ENCODE measurements around the gene C5AR1.
"Not testable (repeated sequence)": the region's sequence is repeated elsewhere in the genome, so short reads cannot be mapped to it uniquely, and the experiment has no call there.

C5AR1 gene

DNA sequence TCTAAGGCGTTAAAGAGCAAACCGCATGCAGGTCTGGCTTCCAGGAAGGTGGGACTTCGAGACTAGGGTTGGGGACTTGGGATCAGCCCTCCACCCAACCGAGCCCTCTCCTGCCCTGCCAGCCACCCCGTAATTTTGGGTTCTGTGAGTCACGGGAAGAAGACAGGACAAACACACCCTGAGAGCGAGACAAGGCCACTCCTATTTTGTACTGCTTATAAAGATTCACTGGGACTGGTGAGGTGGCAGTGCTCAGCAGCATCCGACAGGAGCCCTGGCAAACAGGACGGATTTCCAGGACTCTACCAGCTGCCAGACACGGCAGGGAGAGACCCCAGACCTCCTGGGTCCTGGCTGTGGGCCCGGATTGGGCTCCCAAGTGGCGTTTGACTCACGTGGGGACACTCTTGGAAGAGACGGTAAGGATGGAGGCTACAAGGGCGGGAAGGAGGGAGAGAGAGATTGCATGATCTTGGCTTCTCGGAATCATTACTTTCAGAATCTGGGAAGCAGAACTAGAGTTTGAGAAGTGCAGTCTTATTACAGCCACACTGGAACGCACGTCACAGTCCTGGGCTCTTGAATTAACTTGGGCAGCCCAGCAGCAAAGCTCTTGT lies 22.4 kb downstream of the C5AR1 start, which contains the start of gene C5AR2:
Gene C5AR2 (plus strand): TSS at position 245 of the 617 bp plus-strand sequence. CDS start 8,625 bp downstream, outside the sequence.
- no peak for DNase-seq (ENCODE audit: low read depth)

DNA sequence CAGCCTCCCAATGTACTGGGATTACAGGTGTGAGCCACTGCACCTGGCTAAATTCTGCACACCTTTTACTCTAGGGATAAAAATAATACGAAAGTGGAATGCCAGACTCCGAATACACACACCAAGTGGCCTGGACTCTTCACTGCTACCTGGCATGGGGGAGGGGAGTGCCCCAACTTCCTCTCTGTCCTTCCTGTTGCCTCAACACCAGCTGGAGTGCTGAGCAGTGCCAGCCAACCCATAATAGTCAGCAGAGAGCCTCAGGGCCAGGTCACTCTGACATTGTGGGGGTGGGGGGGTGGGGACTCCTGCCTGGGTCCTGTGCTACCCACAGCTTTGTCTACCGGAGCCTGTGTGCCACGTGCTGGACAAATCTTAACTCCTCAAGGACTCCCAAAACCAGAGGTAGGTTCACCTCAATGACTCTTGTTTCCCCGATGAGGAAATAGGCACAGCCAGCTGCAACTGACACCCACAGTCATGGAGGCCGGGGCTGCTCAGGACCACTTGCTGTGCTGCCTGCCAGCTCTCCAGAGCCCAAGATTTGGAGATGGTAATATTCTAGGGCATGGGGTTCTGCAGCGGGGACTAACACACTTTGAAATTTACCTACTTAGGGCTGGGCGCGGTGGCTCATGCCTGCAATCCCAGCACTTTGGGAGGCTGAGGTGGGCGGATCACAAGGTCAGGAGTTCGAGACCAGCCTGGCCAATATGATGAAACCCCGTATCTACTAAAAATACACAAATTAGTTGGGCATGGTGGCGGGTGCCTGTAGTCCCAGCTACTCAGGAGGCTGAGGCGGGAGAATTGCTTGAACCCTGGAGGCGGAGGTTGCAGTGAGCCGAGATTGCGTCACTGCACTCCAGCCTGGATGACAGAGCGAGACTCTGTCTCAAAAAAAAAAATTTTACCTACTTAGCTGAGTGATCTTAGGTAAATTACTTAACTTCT lies 27.4 kb downstream of the C5AR1 start:
- not testable (repeated sequence) for DNase-seq (ENCODE audit: low read depth)

DNA sequence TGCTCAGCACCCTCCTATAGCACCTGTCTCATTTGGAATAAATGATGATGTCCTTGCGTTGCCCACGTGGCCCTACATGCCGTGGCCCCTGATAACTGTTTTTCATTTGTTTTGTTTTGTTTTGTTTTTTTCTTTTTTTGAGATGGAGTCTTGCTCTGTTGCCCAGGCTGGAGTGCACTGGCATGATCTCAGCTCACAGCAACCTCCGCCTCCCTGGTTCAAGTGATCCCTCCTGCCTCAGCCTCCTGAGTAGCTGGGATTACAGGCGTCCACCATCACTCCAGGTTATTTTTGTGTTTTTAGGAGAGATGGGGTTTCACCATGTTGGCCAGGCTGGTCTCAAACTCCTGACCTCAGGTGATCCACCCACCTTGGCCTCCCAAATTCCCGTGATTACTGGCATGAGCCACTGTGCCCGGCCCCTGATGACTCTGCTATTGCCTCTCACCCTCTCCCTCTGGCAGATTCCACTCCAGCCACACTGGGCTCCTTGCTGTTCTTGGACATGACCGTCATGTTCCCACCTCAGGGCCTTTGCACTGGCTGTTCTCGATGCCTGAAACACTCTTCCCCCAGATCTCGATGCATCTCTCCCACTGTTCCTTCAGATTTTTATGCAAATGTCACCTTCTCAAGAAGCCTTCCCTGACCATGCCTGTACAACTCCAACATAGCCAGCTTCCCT lies 29.7 kb downstream of the C5AR1 start:
- DNase-seq (ENCODE audit: low read depth) = no peak

DNA sequence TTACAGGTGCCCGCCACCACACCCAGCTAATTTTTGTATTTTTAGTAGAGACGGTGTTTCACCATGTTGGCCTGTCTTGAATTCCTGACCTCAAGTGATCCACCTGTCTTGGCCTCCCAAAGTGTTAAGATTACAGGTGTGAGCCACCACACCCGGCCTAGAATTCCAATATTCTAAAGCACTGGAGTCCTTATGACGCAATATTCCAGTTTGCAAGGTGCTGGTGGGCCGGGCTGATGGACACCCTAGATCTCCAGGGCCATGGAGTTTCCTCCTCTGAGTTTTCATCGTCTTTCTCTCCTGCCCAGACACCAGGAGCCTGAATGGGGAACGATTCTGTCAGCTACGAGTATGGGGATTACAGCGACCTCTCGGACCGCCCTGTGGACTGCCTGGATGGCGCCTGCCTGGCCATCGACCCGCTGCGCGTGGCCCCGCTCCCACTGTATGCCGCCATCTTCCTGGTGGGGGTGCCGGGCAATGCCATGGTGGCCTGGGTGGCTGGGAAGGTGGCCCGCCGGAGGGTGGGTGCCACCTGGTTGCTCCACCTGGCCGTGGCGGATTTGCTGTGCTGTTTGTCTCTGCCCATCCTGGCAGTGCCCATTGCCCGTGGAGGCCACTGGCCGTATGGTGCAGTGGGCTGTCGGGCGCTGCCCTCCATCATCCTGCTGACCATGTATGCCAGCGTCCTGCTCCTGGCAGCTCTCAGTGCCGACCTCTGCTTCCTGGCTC lies 31.0 kb downstream of the C5AR1 start:
- DNase-seq (ENCODE audit: low read depth) = no peak

DNA sequence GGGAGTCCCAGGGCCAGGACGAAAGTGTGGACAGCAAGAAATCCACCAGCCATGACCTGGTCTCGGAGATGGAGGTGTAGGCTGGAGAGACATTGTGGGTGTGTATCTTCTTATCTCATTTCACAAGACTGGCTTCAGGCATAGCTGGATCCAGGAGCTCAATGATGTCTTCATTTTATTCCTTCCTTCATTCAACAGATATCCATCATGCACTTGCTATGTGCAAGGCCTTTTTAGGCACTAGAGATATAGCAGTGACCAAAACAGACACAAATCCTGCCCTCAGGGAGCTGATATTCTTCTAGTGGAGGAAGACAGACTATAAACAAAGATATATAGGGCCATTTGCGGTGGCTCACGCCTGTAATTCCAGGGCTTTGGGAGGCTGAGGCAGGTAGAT lies 32.1 kb downstream of the C5AR1 start:
- DNase-seq (ENCODE audit: low read depth) = no peak

DNA sequence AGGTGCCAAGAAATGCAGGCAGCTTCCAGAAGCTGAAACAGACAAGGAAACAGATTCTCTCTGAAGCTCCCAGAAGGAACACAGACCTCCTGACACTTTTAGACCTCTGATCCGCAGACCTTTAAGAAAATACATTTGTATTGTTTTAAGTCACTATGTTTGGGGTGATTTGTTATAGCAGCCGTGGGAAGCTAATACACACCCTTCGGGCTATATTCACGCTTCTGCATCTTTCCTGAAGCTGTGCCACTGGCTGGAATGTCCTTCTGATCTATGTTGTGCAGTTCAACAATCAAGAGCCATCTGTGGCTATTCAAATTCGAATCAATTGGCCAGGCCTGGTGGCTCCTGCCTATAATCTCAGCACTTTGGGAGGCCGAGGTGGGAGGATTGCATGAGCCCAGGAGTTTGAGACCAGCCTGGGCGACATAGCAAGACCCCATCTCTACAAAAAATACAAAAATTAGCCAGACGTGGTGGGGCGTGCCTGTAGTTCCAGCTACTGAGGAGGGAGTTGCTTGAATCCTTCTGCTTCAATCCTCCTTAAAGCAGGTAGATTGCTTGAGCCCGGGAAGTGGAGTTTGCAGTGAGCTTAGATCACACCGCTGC lies 33.6 kb downstream of the C5AR1 start:
- DNase-seq (ENCODE audit: low read depth) = no peak

DNA sequence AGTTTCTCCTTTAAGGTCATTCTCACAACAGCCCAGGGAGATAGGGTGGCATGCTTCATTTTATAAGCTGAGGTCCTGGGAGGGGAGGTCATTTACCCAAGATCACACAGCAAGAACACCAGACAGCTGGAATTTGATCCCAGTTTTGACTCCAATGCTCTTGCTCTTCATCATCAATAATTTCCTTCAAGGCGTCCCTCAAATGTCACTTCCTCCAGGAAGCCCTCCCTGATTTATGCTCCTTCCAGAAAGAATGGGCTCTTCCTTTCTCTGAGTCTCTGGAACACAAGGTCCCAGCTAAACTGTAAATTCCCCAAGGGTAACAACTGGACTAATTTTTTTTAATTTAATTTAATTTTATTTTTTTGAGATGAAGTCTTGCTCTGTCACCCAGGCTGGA lies 34.8 kb downstream of the C5AR1 start:
- DNase-seq (ENCODE audit: low read depth) = no peak

DNA sequence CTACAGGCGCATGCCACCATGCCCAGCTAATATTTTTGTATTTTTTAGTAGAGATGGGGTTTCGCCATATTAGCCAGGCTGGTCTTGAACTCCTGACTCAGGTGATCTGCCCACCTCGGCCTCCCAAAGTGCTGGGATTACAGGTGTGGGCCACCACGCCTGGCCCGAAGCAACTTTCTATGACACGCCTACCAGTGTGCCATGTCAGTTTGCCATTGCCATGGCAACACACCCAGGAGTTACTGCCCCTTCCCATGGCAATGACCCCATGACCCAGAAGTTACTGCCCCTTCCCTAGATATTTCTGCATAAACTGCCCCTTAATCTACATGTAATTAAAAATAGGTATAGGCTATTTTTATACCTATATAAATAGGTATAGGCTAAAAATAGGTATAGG lies 36.4 kb downstream of the C5AR1 start:
- not testable (repeated sequence) for DNase-seq (ENCODE audit: low read depth)

DNA sequence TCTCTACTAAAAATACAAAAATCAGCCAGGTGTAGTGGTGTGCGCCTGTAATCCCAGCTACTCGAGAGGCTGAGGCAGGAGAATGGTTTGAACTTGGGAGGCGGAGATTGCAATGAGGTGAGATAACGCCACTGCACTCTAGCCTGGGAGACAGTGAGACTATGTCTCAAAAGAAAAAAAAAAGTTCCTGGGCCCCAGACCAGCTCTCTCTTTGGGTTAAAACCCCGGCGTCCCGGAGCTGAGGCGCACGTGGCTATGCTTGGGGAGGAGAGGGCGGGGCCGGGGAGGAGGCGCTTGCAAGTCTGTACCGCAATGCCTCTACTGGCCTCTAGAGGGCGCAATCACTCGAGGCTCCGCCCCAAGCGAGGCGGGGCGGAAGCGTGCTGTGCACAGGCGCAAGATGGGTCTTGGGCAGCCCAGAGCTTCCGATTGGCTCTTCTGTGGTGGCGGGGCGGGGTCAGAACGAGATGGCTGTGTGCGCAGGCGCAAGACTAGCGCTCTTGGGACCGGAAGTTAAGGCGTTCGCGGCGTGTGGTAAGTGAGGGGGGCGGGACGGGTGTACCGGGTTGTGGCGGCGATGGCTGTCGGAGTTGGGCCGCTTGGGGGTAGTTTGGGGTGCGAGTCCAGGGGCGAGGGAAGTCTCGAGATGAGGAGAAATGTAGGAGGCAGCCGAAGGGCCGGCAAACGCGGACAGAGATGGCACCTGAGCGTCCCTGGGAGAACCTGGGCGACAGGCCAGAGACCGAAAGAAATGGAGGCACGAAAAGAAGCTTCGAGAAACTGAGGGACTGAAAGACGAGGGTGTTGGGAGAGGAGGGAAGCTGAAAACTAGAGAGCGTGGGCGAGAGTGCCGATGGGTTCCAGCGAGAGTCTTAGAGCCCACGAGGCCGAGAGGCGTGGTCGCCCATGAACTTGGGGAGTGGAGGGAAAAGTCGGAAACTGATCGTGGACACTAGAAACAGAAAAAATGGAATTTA lies 39.4 kb downstream of the C5AR1 start, which contains the start of gene DHX34:
Gene DHX34 (plus strand): TSS at position 497 of the 977 bp plus-strand sequence. CDS start 3,716 bp downstream, outside the sequence.
- DNase-seq (ENCODE audit: low read depth) = peak; percentile 97

DNA sequence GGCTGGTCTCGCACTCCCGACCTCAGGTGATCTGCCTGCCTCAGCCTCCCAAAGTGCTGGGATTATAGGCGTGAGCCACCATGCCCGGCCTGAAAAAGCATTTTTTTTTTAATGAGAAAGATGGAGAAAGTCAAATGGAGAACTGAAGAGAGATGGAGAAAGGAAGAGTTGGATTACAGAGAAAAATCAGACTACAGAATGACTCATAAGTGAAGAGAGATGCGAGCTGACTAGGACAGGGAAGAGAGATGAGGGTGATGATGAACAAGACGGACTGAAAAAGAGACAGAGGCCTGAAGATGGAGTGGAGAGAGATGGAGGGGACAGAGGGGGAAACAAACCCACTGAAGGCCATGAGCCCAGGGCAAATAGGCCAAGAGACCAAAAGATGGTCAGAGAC lies 41.0 kb downstream of the C5AR1 start:
- DNase-seq (ENCODE audit: low read depth) = no peak

DNA sequence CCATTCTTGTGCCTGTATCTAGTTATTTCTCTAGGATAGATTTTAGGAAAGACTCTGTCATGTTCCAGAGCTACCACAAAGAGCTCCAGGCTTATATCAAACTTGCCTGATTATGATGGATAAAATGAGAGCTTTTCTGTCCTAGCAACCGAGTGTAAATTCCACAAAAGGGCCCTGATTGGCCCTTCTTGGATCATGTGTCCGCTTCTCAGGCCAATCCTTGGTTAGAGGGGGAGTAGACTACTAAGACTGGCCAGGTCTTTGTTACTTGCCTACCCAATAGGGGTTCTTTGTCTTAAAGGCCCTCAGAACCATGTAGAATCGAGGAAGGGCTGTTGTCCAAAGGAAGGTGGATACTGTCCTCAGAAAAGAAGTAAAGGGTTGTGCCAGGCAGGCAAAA lies 41.9 kb downstream of the C5AR1 start:
- no peak for DNase-seq (ENCODE audit: low read depth)

DNA sequence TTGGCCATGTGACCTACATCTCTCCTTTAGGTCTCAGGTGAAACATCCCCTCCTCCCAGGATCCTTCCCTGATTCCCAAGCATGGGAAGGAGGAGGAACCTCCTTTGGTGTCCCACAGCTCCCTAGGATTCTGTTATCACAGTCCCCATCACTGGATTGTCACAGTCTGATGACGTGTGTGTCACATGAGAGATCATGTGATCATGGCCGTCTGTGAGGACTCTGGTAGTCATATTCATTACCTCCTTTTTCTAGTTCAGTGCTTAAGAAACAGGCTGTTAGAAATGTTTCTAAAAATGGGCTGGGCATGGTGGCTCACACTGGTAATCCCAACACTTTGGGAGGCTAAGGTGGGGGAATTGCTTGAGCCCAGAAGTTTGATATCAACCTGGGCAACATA lies 42.4 kb downstream of the C5AR1 start:
- no peak for DNase-seq (ENCODE audit: low read depth)

DNA sequence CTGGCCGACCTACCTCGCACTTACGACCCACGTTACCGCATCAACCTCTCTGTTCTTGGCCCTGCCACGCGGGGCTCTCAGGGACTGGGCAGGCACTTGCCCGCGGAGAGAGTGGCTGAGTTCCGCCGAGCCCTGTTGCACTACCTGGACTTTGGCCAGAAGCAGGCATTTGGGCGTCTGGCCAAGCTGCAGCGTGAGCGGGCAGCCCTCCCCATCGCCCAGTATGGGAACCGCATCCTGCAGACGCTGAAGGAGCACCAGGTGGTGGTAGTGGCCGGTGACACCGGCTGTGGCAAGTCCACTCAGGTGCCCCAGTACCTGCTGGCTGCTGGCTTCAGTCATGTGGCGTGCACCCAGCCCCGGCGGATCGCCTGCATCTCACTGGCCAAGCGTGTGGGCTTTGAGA lies 43.6 kb downstream of the C5AR1 start:
- DNase-seq (ENCODE audit: low read depth) = no peak

DNA sequence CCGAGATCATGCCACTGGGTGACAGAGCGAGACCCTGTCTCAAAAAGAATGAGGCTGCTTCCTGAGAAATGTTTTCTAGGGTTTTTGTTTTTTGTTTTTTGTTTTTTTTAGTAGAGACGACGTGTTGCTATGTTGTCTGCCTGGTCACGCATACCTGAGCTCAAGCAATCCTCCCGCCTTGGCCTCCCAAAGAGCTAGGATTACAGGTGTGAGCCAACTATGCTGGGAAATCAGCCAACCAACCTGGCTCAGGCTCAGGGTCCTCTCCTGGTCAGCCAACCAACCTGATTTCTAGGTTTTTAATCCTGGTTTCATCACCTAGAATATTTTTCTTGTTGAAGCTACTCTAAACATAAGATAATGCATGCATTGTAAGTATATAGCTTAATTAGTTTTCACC lies 47.2 kb downstream of the C5AR1 start:
- no peak for DNase-seq (ENCODE audit: low read depth)

DNA sequence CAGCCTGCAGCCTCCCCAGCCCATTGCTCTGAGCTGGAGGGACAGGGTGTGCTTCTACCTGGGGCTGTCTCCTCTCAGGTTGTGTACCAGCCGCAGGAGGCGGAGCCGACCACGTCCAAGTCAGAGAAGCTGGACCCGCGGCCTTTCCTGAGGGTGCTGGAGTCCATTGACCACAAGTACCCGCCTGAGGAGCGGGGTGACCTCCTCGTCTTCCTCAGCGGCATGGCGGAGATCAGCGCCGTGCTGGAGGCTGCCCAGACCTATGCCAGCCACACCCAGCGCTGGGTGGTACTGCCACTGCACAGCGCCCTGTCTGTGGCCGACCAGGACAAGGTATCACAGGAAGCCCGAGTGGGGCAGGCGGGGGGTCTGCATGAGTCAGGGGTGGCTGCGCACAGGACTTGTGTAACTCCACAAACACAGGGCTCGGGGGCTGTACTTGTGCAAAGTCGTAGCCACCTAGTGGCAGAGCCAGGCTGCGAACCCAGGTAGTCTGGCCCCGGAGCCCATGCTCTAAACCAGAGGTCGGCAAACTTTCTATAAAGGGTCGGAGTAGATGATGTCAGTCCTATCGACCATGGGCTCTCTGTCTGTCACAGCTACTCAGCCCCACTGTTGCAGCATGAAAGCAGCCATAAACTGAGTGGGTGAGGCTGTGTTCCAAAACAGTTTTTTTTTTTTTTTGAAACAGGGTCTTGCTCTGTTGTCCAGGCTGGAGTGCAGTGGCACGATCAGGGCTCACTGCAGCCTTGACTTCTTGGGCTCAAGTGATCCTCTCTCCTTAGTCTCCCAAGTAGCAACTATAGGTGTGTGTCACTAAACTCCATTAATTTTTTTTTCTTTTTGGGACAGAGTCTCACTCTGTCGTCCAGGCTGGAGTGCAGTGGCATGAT lies 48.4 kb downstream of the C5AR1 start:
- DNase-seq (ENCODE audit: low read depth) = no peak

DNA sequence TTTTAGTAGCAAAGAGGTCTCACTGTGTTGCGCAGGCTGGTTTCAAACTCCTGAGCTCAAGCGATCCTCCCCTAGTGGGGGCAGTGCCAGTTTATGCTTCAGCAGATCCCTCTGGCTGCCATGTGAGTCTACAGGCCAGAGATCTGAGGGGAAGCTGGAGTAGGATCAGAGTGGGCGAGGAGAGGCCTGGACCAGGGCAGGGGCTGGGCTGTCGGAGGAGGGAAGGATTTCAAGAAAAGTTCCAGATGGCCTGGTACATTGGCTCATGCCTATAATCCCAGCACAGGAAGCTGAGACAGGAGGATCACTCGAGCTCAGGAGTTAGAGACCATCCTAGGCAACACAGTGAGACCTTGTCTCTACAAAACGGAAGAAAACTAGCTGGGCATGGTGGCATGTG lies 49.3 kb downstream of the C5AR1 start:
- DNase-seq (ENCODE audit: low read depth) = no peak

DNA sequence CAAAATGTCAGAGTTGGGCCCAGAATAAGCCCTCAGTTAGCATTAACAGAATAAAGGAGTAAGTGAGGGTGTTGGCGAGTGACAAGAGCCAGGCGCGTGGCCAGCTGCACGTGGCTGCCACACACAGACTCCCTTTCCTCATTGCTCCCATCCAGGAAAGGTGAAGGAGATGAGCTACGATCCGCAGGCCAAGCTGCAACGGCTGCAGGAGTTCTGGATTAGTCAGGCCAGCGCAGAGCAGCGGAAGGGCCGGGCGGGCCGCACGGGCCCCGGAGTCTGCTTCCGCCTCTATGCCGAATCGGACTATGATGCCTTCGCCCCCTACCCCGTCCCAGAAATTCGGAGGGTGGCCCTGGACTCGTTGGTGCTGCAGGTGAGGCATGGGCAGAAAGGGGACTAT lies 52.7 kb downstream of the C5AR1 start:
- no peak for DNase-seq (ENCODE audit: low read depth)

DNA sequence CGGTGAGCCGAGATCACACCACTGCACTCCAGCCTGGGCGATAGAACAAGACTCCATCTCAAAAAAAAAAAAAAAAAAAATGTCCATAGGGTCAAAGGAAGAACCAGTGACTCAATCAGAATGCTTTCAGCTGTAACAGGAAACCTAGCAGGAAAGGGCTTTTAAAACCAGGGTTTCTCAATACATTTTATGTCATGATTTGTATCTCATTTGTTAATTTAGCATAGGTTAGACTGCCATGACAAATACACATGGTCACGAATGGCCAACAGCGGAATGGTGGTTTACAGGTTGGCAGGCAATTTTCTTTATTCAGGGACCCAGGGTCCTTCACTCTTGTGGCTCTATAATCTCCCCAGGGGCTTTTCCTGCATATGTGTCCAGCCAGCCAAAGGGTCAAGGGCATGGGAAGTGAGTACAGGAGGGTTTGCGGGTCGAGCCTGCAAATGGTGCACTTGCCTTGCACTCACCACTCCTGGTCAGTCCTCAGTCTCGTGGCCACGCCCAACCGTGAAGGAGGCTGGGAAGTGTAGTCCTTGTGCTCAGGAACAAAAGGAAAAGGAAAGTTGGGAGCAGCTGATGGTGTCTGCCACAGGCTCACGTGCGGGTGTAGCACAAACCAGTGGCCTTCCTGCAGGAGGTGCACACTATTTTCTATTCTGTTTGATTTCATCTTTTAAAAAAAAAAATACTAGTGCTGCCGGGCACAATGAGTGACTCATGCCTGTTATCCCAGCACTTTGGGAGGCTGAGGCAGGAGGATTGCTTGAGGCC lies 54.3 kb downstream of the C5AR1 start:
- no peak for DNase-seq (ENCODE audit: low read depth)

Data from activated T-helper 9 cell treated with anti-CD3 and anti-CD28 coated beads, Interleukin-2, amount 50 U/mL, for 16 hours (primary cell).